ENCODE measurements around the gene DHTKD1. TPM values are rescaled to one million over a fixed set of nuclear protein-coding genes. Genes with fewer than 3 reads are reported as not detected.
A peak's percentile ranks its signal among the peaks of the same experiment; 100 is the strongest.

DHTKD1 gene
- total and polyA plus RNA-seq, 8 donors: 17.5 to 26.7 (median 18.8) TPM

GRCh38 chr10:12121673-12122072 lies 52.9 kb downstream of the DHTKD1 start:
- H3K4me3 ChIP-seq: no peak overlapping the region
- H3K27ac ChIP-seq: no peak overlapping the region
- no peaks in the 10 kb centered on the region for H3K4me1 ChIP-seq
- ATAC-seq (no peak), DNase-seq (no peak)
- peaks cover 0 to 48% of the 10 kb centered on the region in 2 donors for H3K36me3 ChIP-seq
- intact Hi-C loops (cut with DNase I): no loop called here
- no peak for TF ChIP-seq CTCF (IDR thresholded peaks at IDR 0.05)
- no peaks in the 10 kb centered on the region for H3K27me3 ChIP-seq
- H3K9me3 ChIP-seq: no peaks in the 10 kb centered on the region

DNA sequence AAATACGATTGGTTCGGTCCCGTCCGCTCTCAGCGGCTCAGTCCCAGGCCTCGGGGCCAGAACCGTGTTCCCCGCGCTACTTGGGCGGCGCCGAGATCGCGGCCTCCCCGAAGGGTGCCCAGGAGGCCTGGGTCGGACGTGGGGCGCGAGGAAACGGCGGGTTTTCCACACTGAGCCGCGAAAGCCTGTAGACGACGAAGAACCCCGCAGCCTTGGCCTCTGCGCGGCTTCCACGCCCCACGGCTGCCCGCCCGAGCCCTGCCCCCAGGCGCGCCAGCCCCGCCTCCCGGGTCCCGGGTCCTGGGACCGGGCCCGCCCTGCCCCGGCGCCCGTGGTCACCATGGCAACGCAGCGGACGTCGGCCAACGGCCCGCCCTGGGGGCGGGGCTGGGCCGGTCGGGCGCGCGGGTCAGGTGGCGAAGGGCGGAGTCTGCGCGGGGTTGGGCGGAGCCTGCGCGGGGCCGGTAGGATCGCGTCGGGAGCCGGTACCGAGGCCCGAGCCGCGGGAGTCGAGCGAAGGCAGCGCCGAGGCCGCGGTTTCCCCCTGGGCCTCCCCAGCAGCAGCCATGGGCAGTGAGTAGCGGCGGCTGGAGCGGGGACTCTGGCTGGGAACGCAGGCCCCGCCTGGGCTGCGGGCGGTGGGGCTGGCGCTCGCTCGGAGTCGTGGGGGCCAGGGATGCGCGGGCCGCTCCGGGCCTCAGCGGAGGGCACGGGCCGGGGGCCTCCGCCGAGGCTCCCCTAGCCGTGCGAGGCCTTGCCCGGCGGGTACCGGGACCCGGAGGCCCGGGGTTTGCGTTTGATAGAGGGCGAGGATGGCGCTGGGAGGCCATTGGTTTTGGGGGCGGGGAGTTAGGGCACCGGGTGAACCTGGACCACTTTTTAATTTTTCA lies 60.7 kb downstream of the DHTKD1 start, which contains the start of gene SEC61A2:
SEC61A2 (plus strand) TSS at position 456 of the 890 bp plus-strand sequence; CDS start at position 567, 111 bp downstream.
- intact Hi-C loops (cut with DNase I): no loop called here
- H3K27ac ChIP-seq: peak within 1 kb of the TSS; percentile 89 to 95
- H3K9me3 ChIP-seq: no peaks in the 10 kb centered on the region
- peak within 1 kb of the TSS; percentile 92 to 99 for H3K4me3 ChIP-seq
- TF ChIP-seq CTCF (IDR thresholded peaks at IDR 0.05): no peak
- peak; percentile 98 for ATAC-seq
- peak; percentile 91 to 100 (median 97) for DNase-seq
- peaks cover 0 to 12% of the 10 kb centered on the region in 2 donors for H3K4me1 ChIP-seq
- no peaks in the 10 kb centered on the region for H3K36me3 ChIP-seq
- no peaks in the 10 kb centered on the region for H3K27me3 ChIP-seq

DNA sequence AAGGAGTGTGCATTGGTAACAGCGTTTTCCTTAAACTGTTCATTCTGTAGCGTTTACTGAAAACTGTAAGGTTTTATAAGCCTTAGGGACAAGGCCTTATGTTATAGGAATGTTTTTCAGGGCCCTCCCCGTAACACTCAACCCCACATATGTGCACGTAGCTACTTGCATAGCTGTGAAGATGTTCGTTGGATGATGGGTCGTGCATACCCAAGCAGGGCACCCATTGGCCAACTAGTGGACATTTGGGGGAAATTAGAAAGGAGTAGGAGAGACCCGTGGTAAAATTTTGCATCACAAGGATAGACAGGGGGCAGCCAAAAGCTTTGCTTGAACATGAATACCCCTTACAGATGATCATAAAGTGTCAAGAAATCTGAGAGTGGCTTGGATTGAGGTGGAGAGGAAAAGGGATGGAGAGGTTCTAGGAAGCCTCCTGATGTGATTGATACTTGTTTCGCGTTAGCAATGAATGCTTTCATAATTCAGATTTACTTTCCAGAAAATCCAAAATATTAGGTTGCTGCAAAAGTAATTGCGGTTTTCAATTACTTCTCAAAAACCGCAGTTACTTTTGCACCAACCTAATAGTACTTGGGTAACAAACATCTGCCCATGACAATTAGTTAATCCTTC lies 61.6 kb downstream of the DHTKD1 start:
- peak in 2 of 4 donors; percentile 38 to 44 for DNase-seq
- no peaks in the 10 kb centered on the region for H3K36me3 ChIP-seq
- peak overlapping the region; percentile 92 to 99 for H3K4me3 ChIP-seq
- H3K27me3 ChIP-seq: no peaks in the 10 kb centered on the region
- intact Hi-C loops (cut with DNase I): no loop called here
- TF ChIP-seq CTCF (IDR thresholded peaks at IDR 0.05): peak in 1 of 2 donors; percentile 14
- peaks cover 0 to 12% of the 10 kb centered on the region in 2 donors for H3K4me1 ChIP-seq
- H3K27ac ChIP-seq: peak overlapping the region in 1 of 2 donors; percentile 41
- peak; percentile 22 for ATAC-seq
- H3K9me3 ChIP-seq: no peaks in the 10 kb centered on the region

DNA sequence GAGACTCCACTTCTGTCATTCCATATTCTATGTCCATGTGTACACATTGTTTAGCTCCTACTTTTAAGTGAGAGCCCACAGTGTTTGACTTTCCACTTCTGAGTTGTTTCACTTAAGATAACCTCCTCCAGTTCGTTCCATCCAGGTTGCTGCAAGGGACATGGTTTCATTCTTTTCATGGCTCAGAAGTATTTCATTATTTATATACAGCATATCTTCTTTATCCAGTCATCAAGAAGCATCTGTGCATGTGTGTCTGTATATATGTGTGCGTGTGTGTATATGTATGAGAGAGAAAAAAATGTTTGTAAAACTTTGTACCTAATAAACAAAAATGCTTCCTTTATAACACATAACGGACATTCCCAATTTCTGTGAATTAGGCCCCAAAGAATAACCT lies 66.9 kb downstream of the DHTKD1 start:
- Histone ChIP-seq H3K4me3 (no peak overlapping the region), H3K27ac (no peak overlapping the region), H3K4me1 (no peaks in the 10 kb centered on the region), H3K9me3 (no peaks in the 10 kb centered on the region), H3K36me3 (peaks cover 3 to 26% of the 10 kb centered on the region in 2 donors), H3K27me3 (no peaks in the 10 kb centered on the region)
- TF ChIP-seq CTCF (IDR thresholded peaks at IDR 0.05): no peak
- ATAC-seq: peak; percentile 60
- DNase-seq: no peak
- intact Hi-C loops (cut with DNase I): no loop called here

GRCh38 chr10:12140038-12140437 lies 71.3 kb downstream of the DHTKD1 start:
- Histone ChIP-seq H3K4me1 (no peaks in the 10 kb centered on the region), H3K27me3 (no peaks in the 10 kb centered on the region), H3K9me3 (no peaks in the 10 kb centered on the region), H3K4me3 (no peak overlapping the region), H3K36me3 (peaks cover 3 to 46% of the 10 kb centered on the region in 2 donors), H3K27ac (no peak overlapping the region)
- no peak for ATAC-seq
- intact Hi-C loops (cut with DNase I): no loop called here
- no peak for TF ChIP-seq CTCF (IDR thresholded peaks at IDR 0.05)
- no peak for DNase-seq

Data from left lung (tissue), 10 donors.